ENCODE data around the gene GSN.

GRCh38 chr9:121283080-121283398, 15.1 kb downstream of the GSN start:
- no peak for TF ChIP-seq CTCF (IDR thresholded peaks at IDR 0.05 in 4 of 5, conservative IDR thresholded peaks at IDR 0.05 in 1 of 5)
- no peak for TF ChIP-seq POLR2A (IDR thresholded peaks at IDR 0.05)
